OCI-M2 (cell line): Measurements from ENCODE around the gene HSD17B2.
"Not testable (repeated sequence)": the region's sequence is repeated elsewhere in the genome, so short reads cannot be mapped to it uniquely, and the experiment has no call there.

Experiments
- DNase-seq: peaks from one replicate; lab custom pipeline; 2025; ENCODE audit not compliant: unreplicated experiment; lab: John Stamatoyannopoulos, UW

HSD17B2 gene

DNA sequence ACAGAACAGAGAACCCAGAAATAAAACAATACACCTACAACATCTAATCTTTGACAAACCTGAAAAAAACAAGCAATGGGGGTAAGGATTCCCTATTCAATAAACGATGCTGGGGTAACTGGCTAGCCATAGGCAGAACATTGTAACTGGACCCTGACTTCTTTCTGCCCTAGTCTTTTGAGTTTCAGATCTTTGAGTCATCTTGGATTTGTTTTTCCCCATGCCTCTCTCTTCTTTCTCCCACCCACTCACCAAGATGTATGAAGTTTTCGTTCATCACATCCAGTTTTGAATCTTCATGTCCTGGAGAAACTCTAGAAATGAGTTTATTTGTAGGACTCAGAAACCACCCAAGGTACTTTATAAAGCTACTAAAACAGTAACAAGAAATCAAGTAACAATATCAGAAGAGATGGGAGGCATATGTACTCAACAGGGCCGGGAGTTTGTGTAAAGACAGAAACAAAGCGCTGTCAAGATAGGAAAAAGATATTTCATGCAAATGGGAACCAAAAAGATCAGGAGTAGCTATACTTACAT lies 39.0 kb downstream of the HSD17B2 start:
- no peak for DNase-seq

DNA sequence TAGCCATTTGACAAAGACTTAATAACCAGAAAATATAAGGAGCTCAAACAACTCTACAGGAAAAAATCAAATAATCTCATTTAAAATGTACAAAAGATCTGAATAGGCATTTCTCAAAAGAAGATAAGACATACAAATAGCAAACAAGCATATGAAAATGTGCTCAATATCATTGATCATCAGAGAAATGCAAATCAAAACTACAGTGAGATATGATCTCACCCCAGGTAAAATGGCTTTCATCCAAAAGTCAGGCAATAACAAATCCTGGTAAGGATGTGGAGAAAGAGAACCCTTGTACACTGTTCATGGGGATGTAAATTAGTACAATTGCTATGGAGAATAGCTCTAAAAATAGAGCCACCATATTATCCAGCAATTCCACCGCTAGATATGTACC lies 43.1 kb downstream of the HSD17B2 start:
- no peak for DNase-seq

DNA sequence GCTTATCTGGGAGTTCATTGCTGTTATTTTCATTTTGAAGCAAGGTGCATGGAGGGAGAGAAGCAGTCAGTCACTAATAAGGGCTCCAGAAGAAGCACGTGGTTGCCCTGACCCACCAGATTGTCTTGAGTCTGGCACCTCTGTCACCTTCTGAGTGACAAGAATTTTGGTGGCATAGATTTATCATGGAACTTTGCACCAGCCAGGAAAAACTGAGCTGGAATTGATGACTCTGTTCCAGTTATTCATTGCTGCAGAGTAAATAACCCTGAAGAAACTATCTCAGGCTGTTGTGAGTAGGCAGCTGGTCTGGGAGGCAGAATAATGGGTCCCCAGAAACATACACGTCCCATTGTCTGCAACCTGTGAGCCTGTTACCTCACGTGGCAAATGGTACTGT lies 44.8 kb downstream of the HSD17B2 start:
- DNase-seq: no peak

DNA sequence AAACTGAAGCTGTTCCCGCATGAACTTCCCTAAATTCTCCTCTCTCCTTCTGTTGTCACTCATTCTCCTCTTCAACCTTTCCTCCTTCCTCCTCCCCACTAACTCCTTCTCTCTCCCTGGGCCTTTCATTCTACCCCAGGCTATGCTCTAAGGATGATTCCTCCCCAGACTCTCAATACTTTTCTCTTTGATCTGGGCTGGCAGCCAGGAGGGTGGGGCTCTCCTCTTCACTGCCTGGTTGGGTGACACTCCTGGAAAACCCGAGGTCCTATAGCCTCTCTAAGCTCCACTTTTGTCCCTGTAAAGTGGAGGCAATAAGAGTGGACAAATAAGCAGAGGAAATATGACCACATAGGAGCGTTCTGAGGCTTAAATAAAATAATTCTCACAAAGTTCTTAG lies 46.2 kb downstream of the HSD17B2 start:
- no peak for DNase-seq

DNA sequence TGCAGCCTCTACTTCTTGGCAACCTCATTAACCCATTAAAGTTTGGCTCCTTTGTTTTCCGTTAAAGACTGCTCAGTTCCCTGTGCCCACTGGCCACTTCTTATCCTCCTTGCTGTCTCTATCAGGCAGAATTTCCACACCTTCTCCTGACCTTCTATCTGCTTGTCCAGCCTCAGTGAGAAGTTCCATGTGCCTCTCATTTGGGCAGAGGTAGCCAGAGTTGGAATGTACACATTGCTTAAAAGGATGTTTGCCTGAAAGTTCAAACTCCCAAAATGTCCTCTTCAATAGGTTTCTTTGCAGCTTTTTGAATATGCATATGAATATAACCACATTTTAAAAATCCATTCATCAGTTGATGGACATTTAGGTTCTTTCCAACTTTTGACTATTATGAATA lies 47.0 kb downstream of the HSD17B2 start:
- no peak for DNase-seq

DNA sequence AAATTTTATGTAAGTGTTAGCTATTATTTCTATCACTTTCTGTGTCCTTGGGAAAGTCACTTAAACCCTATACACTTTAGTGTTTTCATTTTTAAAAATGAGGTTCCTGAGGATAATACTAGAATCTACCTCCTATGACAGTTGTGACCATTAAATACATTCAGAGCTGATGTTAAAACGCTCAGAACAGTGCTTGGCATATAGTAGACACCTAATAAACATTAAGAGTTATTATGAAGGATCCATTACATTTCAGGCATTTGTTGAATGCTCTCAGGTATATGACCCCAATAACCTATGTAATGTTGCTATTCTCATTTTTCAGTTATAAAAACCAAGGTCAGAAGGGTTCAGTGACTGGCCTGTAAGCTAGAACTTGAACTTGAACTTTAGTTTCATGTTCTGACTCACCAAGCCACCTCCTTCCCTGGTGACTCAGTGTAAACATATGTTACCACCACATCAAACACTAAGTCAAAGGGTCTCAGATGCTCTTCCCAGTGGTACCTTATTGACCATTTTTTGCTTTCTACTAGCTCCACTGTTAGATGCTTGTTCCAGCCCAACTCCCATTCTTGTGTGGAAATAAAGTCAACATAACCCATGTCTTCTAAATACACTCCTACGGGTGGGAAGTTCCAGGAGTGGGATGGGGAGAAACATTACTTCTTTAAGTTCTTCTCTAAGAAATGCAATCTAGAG lies 47.6 kb downstream of the HSD17B2 start:
- DNase-seq: no peak

DNA sequence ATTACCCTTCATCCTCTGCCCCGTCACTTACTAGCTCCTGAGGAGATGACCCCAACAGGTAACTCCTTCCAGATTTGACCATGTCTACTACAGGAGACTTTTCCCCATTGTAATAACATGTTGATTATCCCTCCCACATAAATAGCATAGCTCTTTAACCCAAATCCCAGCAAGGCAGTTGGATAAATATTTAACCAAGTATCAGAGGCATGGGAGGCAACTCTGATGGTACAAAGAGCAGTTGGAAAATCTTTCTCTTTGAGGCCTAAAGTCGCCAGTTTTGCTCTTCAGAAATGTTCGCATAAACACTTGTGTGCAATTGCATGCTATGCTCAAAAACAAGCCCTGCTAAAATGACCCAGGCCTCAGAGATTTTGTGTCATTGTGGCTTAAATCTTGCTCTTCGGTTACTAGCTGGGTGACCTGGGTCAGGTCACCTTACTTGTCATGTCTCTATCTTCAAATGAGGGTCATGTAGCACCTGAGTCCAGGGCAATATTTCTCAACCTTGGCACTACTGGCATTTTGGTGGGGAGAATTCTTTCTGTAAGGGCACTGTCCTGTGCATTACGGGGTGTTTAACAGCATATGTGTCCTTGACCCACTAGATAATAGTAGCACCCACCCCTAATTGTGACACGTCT lies 48.8 kb downstream of the HSD17B2 start:
- no peak for DNase-seq

DNA sequence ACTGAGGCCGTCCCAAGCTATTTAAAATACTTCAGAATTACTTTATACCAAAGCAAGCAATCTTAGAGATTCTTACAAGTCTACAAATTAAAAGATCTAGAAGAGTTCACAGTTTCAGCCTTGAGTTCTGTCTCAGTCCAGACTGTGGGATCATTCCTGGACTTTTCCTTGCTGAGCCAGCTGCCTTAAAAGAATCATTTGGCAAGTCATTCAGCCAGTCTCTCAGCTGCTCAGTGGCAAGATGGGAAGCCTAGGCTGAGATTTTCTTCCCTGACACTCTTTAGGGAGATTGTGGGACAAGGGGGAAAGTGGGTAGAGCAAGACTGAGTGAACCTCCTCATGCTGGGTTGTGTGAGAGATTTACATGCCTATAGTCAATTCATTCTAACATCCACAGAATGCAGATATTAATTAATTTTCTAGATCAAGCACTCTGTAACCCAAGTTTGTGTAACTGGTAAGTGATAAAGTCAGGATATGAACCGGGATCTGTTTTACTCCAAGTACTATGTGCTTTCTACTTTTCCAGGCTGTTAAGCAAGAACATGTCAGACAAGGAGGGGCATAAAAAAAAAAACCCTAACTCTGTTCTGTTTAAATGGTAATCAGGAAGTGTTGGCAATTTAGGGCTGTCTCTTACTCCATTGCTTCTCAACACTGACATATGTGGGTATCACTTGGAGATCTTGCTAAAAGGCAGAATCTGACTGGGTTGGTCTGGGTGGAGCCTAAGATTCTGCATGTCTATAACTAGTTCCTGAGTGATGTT lies 50.1 kb downstream of the HSD17B2 start:
- no peak for DNase-seq

DNA sequence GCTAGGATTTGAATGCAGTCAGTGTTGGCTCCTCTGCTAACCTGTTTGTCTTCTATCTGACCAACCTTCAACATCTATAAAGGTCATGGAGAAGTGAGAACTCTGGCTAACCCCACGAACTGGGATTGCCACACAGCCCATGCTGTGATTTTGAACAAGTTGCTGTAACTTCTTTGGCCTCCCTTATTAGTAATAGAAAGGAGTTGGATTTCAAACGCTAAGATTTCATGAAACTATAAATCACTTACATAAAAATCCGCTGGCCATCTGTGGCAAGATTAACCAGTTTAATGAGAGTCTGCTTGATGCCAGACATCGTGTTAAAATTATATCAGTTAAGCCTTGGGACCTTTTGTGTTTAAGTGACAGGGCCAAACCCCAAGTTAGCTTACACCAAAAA lies 53.4 kb downstream of the HSD17B2 start:
- no peak for DNase-seq

DNA sequence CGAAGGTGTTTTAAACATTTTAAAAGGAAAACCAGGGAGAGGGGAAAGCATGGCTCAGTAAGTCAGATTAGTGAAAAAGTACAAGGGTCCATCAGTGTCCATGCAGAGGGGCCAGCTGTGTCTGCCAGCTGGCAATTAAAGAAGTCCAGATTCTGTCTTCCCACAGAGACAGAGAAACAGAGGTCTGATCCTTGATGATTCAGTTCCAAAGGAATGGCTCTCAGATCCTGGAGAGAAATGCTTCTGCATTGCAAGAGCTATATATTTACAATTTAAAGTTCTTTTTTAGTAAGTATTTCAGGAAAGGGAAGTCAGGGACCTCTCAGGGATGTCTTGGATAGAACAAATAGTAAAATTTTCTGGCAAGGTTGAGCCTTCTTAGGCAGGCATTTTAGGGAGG lies 56.2 kb downstream of the HSD17B2 start:
- DNase-seq: no peak

DNA sequence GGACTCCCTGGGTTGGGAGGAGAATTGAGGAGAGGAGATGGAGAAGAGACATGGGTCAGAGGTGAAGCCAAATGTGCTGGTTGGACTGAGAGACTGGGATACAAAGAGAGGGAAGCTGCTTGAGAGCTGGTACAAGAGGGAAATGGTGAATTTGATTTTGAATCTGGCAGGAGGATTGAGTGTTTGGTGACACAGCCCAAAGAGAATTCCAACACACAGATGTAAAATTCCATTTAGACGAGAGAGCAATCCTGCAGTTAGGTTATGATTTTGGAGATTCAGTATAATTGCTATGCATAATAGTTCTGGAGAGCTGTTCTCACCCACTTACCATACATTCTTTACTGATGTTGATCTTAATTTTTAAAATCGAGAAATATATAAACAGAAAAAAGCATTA lies 57.7 kb downstream of the HSD17B2 start:
- no peak for DNase-seq

DNA sequence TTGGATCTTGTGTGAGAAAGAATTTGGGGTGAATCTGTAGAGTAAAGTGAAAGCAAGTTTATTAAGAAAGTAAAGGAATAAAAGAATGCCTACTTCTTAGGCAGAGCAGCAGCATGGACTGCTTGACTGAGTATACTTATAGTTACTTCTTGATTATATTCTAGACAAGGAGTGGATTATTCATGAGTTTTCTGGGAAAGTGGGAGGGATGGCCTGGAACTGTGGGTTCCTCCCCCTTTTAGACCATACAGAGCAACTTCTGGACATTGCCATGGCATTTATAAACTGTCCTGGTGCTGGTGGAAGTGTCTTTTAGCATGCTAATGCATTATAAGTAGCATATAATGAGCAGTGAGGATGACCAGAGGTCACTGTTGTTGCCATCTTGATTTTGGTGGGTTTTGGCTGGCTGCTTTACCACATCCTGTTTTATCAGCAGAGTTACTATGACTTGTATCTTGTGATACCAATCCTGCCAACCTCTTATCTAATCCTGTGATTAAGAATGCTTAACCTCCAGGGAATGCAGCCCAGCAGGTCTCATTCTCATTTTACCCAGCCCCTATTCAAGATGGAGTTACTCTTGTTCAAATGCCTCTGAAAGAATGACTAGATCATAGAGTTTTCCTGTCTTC lies 58.7 kb downstream of the HSD17B2 start:
- DNase-seq: no peak

DNA sequence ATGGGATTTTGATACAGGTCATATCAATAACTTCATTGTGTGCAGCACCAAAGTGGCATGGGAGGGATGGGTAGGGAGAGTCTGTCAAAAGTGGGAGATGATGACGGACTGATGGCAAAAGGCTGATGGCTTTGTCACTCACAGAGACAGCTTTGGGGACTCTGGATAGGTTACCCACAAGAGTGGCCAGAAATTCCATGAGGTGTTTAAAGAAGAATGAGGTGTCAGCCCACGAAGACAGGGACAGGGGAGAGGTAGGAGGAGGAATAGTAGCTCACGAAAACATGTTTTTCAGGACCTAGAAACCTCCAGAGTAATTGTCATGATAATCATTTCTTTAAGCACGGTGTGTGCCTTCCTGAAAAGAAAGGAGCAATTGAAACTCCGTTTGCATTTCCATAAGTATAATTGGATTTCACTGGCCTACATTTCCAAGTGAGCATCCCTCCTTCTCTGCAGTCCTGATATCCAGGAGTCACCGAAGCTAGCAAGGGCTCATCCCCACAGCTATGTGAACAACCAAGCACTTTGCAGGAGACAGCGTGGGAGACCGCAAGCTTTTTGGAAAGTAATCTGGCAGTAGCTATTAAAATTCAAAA lies 60.0 kb downstream of the HSD17B2 start:
- no peak for DNase-seq

DNA sequence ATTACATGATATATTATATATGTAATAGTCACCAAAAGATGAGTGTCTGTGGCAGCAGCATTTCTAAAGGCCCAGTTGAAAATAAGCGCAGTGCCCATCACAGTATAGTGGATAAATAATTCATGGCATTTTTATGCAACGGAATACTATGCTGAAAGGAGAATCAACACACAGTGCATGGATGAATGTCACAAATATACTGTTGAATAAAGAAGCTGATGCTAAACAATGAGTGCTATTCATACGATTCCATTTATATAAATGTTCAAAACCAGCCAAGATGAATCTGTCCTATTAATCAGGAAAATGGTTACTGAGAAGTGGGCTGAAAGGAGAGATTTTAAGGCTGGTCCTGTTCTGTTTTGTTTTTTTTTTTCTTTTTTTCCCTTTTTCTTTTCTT lies 61.6 kb downstream of the HSD17B2 start:
- DNase-seq: no peak

DNA sequence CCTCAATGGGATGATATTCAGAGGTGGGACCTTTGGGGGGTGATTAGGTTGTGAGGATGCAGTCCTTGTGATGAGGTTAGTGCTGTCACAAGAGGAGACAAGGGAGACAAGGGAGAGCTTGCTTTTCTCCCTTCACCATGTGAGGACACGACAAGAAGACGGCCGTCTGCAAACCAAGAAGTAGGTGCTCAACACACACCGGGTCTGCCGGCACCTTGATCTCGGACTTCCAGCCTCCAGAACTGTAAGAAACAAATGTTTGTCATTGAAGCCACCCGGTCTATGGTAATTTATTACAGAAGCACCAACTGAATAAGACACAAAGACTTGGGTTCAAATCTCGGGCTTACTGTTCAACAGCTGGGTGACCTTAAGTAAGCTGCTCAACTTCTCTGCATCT lies 70.1 kb downstream of the HSD17B2 start:
- no peak for DNase-seq

DNA sequence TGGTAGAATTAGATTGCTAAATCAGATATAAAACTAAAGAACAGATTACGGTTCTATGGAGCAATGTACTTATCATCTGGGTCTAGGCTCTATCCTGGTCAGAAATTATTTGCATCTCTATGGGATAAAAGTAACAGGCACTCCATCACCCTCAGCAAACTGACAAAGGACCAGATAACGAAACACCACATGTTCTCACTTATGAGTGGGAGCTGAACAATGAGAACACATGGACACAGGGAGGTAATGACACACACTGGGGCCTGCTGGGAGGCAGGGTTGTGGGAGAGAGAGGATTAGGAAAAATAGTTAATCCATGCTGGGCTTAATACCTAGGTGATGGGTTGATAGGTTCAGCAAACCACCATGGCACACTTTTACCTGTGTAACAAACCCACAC lies 73.0 kb downstream of the HSD17B2 start:
- DNase-seq: no peak

DNA sequence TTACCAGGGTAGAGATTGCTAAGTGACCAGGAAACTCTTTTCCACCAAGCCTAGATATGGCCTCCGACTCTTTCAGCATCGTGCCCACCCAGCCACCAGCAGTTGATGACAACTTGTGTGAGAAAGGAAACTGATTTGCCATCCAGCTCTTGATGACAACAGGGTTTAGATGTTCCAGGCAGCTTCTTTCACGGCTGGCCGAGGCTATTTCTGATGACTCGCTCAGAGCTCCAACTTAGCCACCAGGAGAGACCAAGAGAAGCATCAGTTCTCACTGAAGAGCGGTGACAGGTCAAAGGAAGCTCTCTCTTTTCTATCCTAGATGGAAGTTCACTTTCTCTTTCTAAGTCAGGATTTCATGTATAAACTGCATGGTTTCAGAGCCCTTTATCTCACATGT lies 73.7 kb downstream of the HSD17B2 start:
- DNase-seq: no peak

DNA sequence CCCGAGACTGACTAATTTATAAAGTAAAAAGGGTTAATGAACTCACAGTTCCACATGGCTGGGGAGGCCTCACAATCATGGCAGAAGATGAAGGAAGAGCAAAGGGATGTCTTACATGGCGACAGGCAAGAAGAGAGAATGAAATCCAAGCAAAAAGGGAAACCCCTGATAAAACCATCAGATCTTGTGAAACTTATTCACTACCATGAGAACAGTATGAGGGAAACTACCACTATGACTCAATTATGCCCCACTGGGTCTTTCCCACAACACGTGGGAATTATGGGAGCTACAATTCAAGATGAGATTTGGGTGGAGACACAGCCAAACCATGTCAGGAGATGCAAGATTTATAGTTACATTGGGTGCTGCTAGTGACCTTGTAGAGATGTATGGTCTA lies 74.2 kb downstream of the HSD17B2 start:
- not testable (repeated sequence) for DNase-seq

DNA sequence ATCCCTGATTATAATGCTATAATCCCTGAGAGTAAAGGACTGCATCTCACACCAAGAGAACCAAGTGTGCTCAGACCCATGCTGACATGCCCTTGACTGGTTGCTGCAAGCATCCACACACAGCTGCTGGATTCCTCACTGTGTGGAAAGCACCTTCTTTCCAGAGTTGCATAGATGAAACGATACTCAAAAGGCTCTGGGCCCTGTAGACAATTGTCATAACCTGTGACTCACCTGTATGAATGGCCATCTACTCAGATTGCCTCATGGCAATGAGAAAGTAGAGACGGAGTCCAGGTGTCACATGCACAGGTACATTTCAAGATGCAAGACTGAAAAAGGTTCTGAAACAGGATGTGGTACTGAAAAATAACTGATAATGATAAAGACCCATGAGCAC lies 76.9 kb downstream of the HSD17B2 start:
- DNase-seq: no peak

DNA sequence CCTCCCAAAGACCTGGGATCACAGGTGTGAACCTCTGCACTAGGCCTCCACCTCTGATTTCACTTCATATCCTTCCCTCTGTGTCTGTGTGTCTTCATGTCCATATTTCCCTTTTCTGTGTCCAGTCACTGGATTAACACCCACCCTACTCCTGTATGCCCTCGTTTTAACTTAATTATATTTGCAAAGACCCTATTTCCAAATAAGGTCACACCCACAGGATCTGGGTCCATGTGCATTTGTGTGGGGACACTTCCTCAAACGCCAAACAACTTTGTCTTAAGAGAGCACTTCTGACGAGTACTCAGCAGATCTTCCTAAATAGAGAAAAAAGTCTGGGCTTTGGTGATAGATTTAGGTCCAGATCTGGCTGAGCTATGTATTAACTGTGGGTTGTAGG lies 78.7 kb downstream of the HSD17B2 start:
- DNase-seq: no peak

DNA sequence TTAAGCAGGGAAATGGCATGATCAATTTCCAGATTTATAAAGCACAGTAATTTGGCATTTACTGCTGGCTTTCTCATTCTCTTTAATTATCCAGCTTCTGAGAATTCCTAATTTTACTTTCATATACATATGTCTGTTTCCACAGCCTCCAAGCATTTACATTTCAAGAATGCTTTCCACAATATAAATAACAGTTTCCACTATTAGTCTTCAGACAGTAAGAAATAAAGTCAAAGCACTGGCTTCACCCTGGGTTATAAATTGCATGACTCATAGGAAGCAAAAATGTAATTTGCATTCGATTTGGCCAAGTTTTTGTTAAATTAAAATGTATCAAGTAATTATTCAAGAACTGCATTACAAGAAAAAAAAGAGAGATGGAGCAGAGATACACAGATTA lies 81.5 kb downstream of the HSD17B2 start:
- no peak for DNase-seq
